ENCODE measurements around the gene TNNI3K.
"Not testable (repeated sequence)": the region's sequence is repeated elsewhere in the genome, so short reads cannot be mapped to it uniquely, and the experiment has no call there.

Gene TNNI3K

GRCh38 chr1:74235153-74235552, at the start of gene TNNI3K:
TSS of gene TNNI3K (plus strand) at chr1:74235387. CDS start at chr1:74235452, 65 bp downstream.
- DNase-seq (ENCODE audit: low read depth), result no peak

GRCh38 chr1:74193908-74194307, 41.3 kb upstream of the TNNI3K start:
- no peak for DNase-seq (ENCODE audit: low read depth)

GRCh38 chr1:74195339-74195738, 39.8 kb upstream of the TNNI3K start:
- no peak for DNase-seq (ENCODE audit: low read depth)

GRCh38 chr1:74197255-74197654, 37.9 kb upstream of the TNNI3K start:
- no peak for DNase-seq (ENCODE audit: low read depth)

GRCh38 chr1:74197657-74198552, 37.3 kb upstream of the TNNI3K start, which contains the start of the genes FPGT and LRRIQ3:
TSS of gene FPGT (plus strand) at chr1:74198242. CDS start at chr1:74198279, 37 bp downstream.
TSS of gene LRRIQ3 (minus strand) at chr1:74198176. CDS start at chr1:74183684, 14,492 bp downstream.
- peak; percentile 92 for DNase-seq (ENCODE audit: low read depth)

- DNase-seq (ENCODE audit: low read depth), result no peak
Observed at GRCh38 chr1:74199504-74199903, 35.7 kb upstream of the TNNI3K start.

GRCh38 chr1:74205266-74205665, 29.9 kb upstream of the TNNI3K start:
- DNase-seq (ENCODE audit: low read depth), result no peak

- no peak for DNase-seq (ENCODE audit: low read depth)
Observed at GRCh38 chr1:74215229-74215628, 20.0 kb upstream of the TNNI3K start.

- DNase-seq (ENCODE audit: low read depth), result no peak
Observed at GRCh38 chr1:74222701-74223100, 12.5 kb upstream of the TNNI3K start.

- DNase-seq (ENCODE audit: low read depth), result no peak
Observed at GRCh38 chr1:74223453-74223852, 11.7 kb upstream of the TNNI3K start.

GRCh38 chr1:74236440-74236839, 1.3 kb downstream of the TNNI3K start:
- DNase-seq (ENCODE audit: low read depth), result no peak

- no peak for DNase-seq (ENCODE audit: low read depth)
Observed at GRCh38 chr1:74237035-74237434, 1.8 kb downstream of the TNNI3K start.

GRCh38 chr1:74237787-74238186, 2.6 kb downstream of the TNNI3K start:
- DNase-seq (ENCODE audit: low read depth), result no peak

GRCh38 chr1:74245168-74245772, 10.1 kb downstream of the TNNI3K start:
- no peak for DNase-seq (ENCODE audit: low read depth)

- DNase-seq (ENCODE audit: low read depth), result no peak
Observed at GRCh38 chr1:74246315-74246714, 11.1 kb downstream of the TNNI3K start.

- DNase-seq (ENCODE audit: low read depth), result no peak
Observed at GRCh38 chr1:74247881-74248528, 12.8 kb downstream of the TNNI3K start.

GRCh38 chr1:74253243-74253824, 18.1 kb downstream of the TNNI3K start:
- not testable (repeated sequence) for DNase-seq (ENCODE audit: low read depth)

- DNase-seq (ENCODE audit: low read depth), result no peak
Observed at GRCh38 chr1:74266001-74266400, 30.8 kb downstream of the TNNI3K start.

- DNase-seq (ENCODE audit: low read depth), result no peak
Observed at GRCh38 chr1:74271503-74271902, 36.3 kb downstream of the TNNI3K start.

GRCh38 chr1:74280642-74281396, 45.6 kb downstream of the TNNI3K start:
- no peak for DNase-seq (ENCODE audit: low read depth)

- DNase-seq (ENCODE audit: low read depth), result no peak
Observed at GRCh38 chr1:74286414-74286813, 51.2 kb downstream of the TNNI3K start.

- no peak for DNase-seq (ENCODE audit: low read depth)
Observed at GRCh38 chr1:74314438-74314837, 79.3 kb downstream of the TNNI3K start.
